Stomach (tissue), 9 donors: ENCODE measurements around the gene CRYL1. TPM values are rescaled to one million over a fixed set of nuclear protein-coding genes. Genes with fewer than 3 reads are reported as not detected.

Source experiments
- DNase-seq, 2 donors: peaks; one replicate each; pipeline versions ENCODE4 v3.0.0 to v3.0.0-alpha.2; 2013 to 2019
- H3K27ac ChIP-seq, 5 donors: fragments of 200-600 bp in 4 of 5; sonication (generic) in 4 of 5; one replicate each; pipeline ENCODE4 v1.5.1; 2013 to 2019; ENCODE audit warnings: mild to moderate bottlenecking in 1 of 5, moderate library complexity in 1 of 5
- H3K27me3 ChIP-seq, 3 donors: fragments of 200-600 bp; sonication (generic); one replicate each; pipeline ENCODE4 v1.5.1; 2017 to 2019; ENCODE audit warnings: mixed run types in 1 of 3
- H3K36me3 ChIP-seq, 4 donors: fragments of 200-600 bp; sonication (generic); 1 replicate in 3 of 4; 2 replicates in 1 of 4; pipeline ENCODE4 v1.5.1; 2016 to 2019
- H3K4me1 ChIP-seq, 4 donors: fragments of 200-600 bp; sonication (generic); one replicate each; pipeline ENCODE4 v1.5.1; 2016 to 2019
- H3K4me3 ChIP-seq, 4 donors: fragments of 200-600 bp; sonication (generic) in 3 of 4; one replicate each; pipeline ENCODE4 v1.5.1; 2016 to 2019; ENCODE audit warnings: mild to moderate bottlenecking in 1 of 4
- H3K9me3 ChIP-seq, 4 donors: fragments of 200-600 bp; sonication (generic); one replicate each; pipeline ENCODE4 v1.5.1; 2016 to 2019
- CTCF ChIP-seq, 7 experiments: fragments of 450-650 bp in 4 of 7; fragments of 200-600 bp in 3 of 7; sonication (generic) in 3 of 7; IDR thresholded peaks; one replicate each; pipeline ENCODE4 v1.5.1; 2016 to 2019; ENCODE audit warnings: antibody characterized with exemption in 7 of 7, control low read depth in 2 of 7, mild to moderate bottlenecking in 1 of 7
- EP300 ChIP-seq: sonication (generic); formaldehyde crosslinking; IDR thresholded peaks from one replicate; pipeline ENCODE4 v1.6.1; 2017; ENCODE audit warnings: antibody characterized with exemption
- POLR2A ChIP-seq, 4 donors: fragments of 450-650 bp; IDR thresholded peaks; one replicate each; pipeline ENCODE4 v1.6.1; 2016; ENCODE audit warnings: antibody characterized with exemption in 4 of 4, control low read depth in 2 of 4, mild to moderate bottlenecking in 1 of 4, moderate library complexity in 1 of 4
- POLR2AphosphoS5 ChIP-seq, 3 donors: sonication (generic); formaldehyde crosslinking; IDR thresholded peaks; one replicate each; pipeline ENCODE4 v1.6.1; 2016; ENCODE audit warnings: antibody characterized with exemption in 3 of 3
- WGBS, 5 donors: extraction: QIAGEN DNeasy Blood & Tissue Kit in 3 of 5; methylation state at CpG; one replicate each; pipeline versions ENCODE4 v1.1.5 to v1.1.7; 2013 to 2018; 5-methylcytosine and 5-hydroxymethylcytosine counted together
- intact Hi-C: fragments of 100-400 bp; cut with DNase I; formaldehyde crosslinking; loops from one replicate; pipeline ENCODE4 v1.15.1; 2023; ENCODE audit warnings: low total_unique reads
- polyA plus RNA-seq, 3 donors: library from polyadenylated mRNA; stranded (reverse); fragments of 200-250 nt; gene quantifications; one replicate each; pipeline ENCODE4 v1.2.3, GENCODE V29; 2013
- total RNA-seq, 5 donors: library from RNA; depleted of rRNA; stranded (reverse); fragments of >200 nt; gene quantifications; one replicate each; pipeline versions ENCODE4 v1.1.0 to v1.2.3, GENCODE V29; 2014 to 2016
- donor health status: healthy with polysubstance abuse.
- donor health status: Bipolar disorder and iron deficiency.
- donor health status: healthy.

CRYL1 gene
- total and polyA plus RNA-seq, 8 donors: 11.6 to 112 (median 38.0) TPM

GRCh38 chr13:20521364-20522115 is 4.1 kb downstream of the CRYL1 start:
- H3K27ac ChIP-seq: no peak overlapping the region
- H3K4me3 ChIP-seq: no peak overlapping the region
- no peak for DNase-seq
- H3K36me3 ChIP-seq: no peaks in the 10 kb centered on the region
- TF ChIP-seq EP300 (no peak), POLR2A (IDR thresholded peaks at IDR 0.05) (no peak), POLR2AphosphoS5 (IDR thresholded peaks at IDR 0.05) (no peak), CTCF (IDR thresholded peaks at IDR 0.05) (no peak)
- H3K4me1 ChIP-seq: peaks cover 0 to 54% (median 20%) of the 10 kb centered on the region in 4 donors
- no peaks in the 10 kb centered on the region for H3K9me3 ChIP-seq
- intact Hi-C loops: no loop called here
- 90 to 96% (median 94%) methylated on average over 5 of the region's 5 CpGs for WGBS, 5 donors
- H3K27me3 ChIP-seq: no peaks in the 10 kb centered on the region

DNA sequence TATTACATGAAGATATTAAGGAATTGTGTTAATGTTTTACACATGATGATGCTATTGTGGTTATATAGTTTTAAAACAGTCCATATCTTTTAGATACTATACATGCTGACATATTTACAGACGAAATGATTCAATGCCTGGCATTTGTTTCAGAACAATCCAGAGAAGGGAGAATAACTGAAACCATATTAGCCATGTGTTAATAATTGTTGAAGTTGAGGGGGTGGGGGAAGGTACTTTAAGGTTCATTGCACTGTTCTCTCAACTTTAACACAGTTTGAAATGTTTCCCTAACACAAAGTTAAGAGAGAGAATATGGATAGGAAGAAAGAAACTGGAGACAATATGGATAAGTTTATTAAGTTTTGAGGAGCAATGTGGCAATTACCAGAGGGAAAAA is 5.8 kb downstream of the CRYL1 start:
- H3K27me3 ChIP-seq: no peaks in the 10 kb centered on the region
- DNase-seq: peak in 1 of 2 donors; percentile 70
- H3K9me3 ChIP-seq: no peaks in the 10 kb centered on the region
- no peaks in the 10 kb centered on the region for H3K36me3 ChIP-seq
- no peak overlapping the region for H3K27ac ChIP-seq
- H3K4me3 ChIP-seq: no peak overlapping the region
- WGBS, 5 donors: 36 to 60% (median 51%) methylated on average over 1 of the region's 1 CpG
- intact Hi-C loops: loop anchor here (10.0 kb wide), 1 partner anchor 315 kb away; no protein-coding TSS in a partner anchor
- TF ChIP-seq EP300 (no peak), POLR2AphosphoS5 (IDR thresholded peaks at IDR 0.05) (no peak), POLR2A (IDR thresholded peaks at IDR 0.05) (no peak), CTCF (IDR thresholded peaks at IDR 0.05) (no peak)
- H3K4me1 ChIP-seq: peaks cover 0 to 47% (median 14%) of the 10 kb centered on the region in 4 donors

DNA sequence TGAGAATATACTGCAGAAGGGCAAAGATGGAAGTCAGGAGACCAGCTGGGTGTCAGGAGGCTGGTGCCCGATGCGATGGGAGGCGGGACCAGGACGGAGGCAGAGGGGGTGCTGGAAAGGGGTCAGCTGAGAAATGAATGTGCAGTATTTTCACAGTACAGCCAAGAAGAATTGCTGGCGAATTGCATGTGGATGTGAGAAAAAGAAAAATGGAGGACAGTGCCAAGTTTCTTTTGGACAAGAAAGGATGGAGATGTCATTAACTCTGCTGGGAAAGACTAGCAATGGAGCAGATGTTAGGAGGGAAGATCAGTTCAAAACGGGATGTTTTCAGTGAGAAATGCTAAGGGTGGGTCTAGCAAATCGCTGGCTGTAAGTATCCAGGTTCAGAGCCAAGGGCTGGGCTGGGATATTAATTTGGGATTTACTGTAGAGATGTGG is 7.0 kb downstream of the CRYL1 start:
- TF ChIP-seq EP300 (no peak), POLR2A (IDR thresholded peaks at IDR 0.05) (no peak), POLR2AphosphoS5 (IDR thresholded peaks at IDR 0.05) (no peak), CTCF (IDR thresholded peaks at IDR 0.05) (no peak)
- intact Hi-C loops: loop anchor here (10.0 kb wide), 1 partner anchor 316 kb away; no protein-coding TSS in a partner anchor
- WGBS, 5 donors: 57 to 78% (median 70%) methylated on average over 7 of the region's 7 CpGs
- Histone ChIP-seq H3K9me3 (no peaks in the 10 kb centered on the region), H3K27me3 (no peaks in the 10 kb centered on the region), H3K4me3 (no peak overlapping the region), H3K27ac (peak overlapping the region in 2 of 5 donors; percentile 26 to 53), H3K36me3 (no peaks in the 10 kb centered on the region), H3K4me1 (peaks cover 0 to 35% (median 4%) of the 10 kb centered on the region in 4 donors)
- DNase-seq: peak in 1 of 2 donors; percentile 65

DNA sequence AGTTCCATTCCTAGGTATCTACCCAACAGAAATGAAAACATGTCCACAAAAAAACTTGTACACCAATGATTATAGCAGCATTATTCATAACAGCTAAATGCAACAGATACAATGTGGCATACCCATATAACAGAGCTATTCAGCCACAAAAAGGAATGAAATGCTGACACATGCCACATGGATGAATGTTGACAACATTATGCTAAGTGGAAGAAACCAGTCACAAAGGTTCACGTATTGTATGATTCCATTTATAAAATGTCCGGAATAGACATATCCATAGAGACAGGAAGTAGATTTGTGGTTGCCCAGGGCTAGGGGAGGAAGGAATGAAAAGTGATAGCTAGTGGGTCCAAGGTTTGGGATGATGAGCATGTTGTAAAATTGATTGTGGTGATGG is 10.8 kb downstream of the CRYL1 start:
- Histone ChIP-seq H3K36me3 (peaks cover 11 to 28% (median 26%) of the 10 kb centered on the region in 4 donors), H3K4me1 (peaks cover 0 to 15% (median 0%) of the 10 kb centered on the region in 4 donors), H3K27ac (no peak overlapping the region), H3K9me3 (no peaks in the 10 kb centered on the region), H3K4me3 (no peak overlapping the region), H3K27me3 (no peaks in the 10 kb centered on the region)
- intact Hi-C loops: loop anchor here (10.0 kb wide), 1 partner anchor 320 kb away; no protein-coding TSS in a partner anchor
- no peak for TF ChIP-seq EP300
- TF ChIP-seq POLR2AphosphoS5 (IDR thresholded peaks at IDR 0.05): no peak
- TF ChIP-seq POLR2A (IDR thresholded peaks at IDR 0.05): no peak
- no peak for TF ChIP-seq CTCF (IDR thresholded peaks at IDR 0.05)
- 74 to 92% (median 87%) methylated on average over 2 of the region's 2 CpGs for whole genome bisulfite sequencing, 5 donors
- no peak for DNase-seq
